HepG2 (cell line): ENCODE measurements around the gene PIP4K2B. TPM values are rescaled to one million over a fixed set of nuclear protein-coding genes. Genes with fewer than 3 reads are reported as not detected.

Source experiments
- CHD2 ChIP-seq: IDR thresholded peaks from 2 replicates; pipeline ENCODE4 v1.6.1; 2011; ENCODE audit warnings: low read depth, low read length, improper control_type of control experiment
- KDM4B ChIP-seq: sonication (generic); formaldehyde crosslinking; IDR thresholded peaks from 2 replicates; pipeline ENCODE4 v1.4.0; 2020; ENCODE audit warnings: missing genetic modification reagents
- KIAA2018 ChIP-seq: sonication (generic); formaldehyde crosslinking; IDR thresholded peaks from 2 replicates; pipeline ENCODE4 v1.5.0; 2020; ENCODE audit warnings: mild to moderate bottlenecking, missing genetic modification reagents, borderline replicate concordance
- RCOR2 ChIP-seq: IDR thresholded peaks from 2 replicates; pipeline ENCODE4 v1.6.1; 2016; ENCODE audit warnings: missing biosample characterization, missing genetic modification reagents
- REL ChIP-seq: sonication (generic); formaldehyde crosslinking; conservative IDR thresholded peaks from 2 replicates; pipeline ENCODE4 v1.8.0; 2022; ENCODE audit warnings: mild to moderate bottlenecking, missing genetic modification reagents, moderate library complexity
- SNAI1 ChIP-seq: sonication (generic); formaldehyde crosslinking; IDR thresholded peaks from 2 replicates; pipeline ENCODE4 v1.5.0; 2020; ENCODE audit warnings: mild to moderate bottlenecking, missing genetic modification reagents, borderline replicate concordance
- SNAPC4 ChIP-seq: sonication (generic); formaldehyde crosslinking; IDR thresholded peaks from 2 replicates; pipeline ENCODE4 v1.4.0; 2020; ENCODE audit warnings: mild to moderate bottlenecking, missing genetic modification reagents
- ZHX1 ChIP-seq: sonication (generic); formaldehyde crosslinking; IDR thresholded peaks from 2 replicates; pipeline ENCODE4 v1.8.1; 2022; ENCODE audit warnings: low read depth, mild to moderate bottlenecking, missing genetic modification reagents
- ZNF234 ChIP-seq: sonication (generic); formaldehyde crosslinking; conservative IDR thresholded peaks from 2 replicates; pipeline ENCODE4 v1.5.1; 2020; ENCODE audit warnings: mild to moderate bottlenecking, missing genetic modification reagents
- ZNF558 ChIP-seq: sonication (generic); formaldehyde crosslinking; IDR thresholded peaks from 2 replicates; pipeline ENCODE4 v1.9.0; 2022; ENCODE audit warnings: mild to moderate bottlenecking, missing genetic modification reagents, borderline replicate concordance
- ZNF746 ChIP-seq: sonication (generic); formaldehyde crosslinking; IDR thresholded peaks from 2 replicates; pipeline ENCODE4 v1.8.0; 2022; ENCODE audit warnings: mild to moderate bottlenecking, missing genetic modification reagents
- polyA plus RNA-seq, 8 experiments: library from polyadenylated mRNA; depleted of rRNA in 3 of 8; stranded (reverse) in 7 of 8; unstranded in 1 of 8; fragments of >200 nt; fragmentation: Illumina TruSeq in 4 of 8; extraction: Trizol in 4 of 8; gene quantifications; 2 replicates each; pipeline versions ENCODE4 v1.2.1 to v1.2.3, GENCODE V29; 2011 to 2016; ENCODE audit warnings: low read depth in 4 of 8, missing spikeins in 1 of 8, mixed read lengths in 1 of 8; ENCODE audit not compliant: insufficient read depth in 1 of 8
- total RNA-seq, 5 experiments: library from RNA; depleted of rRNA; stranded (reverse); fragments of >200 nt; fragmentation: Illumina TruSeq; extraction: Trizol; gene quantifications; 2 replicates each; pipeline ENCODE4 v1.2.3, GENCODE V29; 2016; ENCODE audit warnings: low read depth in 1 of 5

PIP4K2B gene
- total and polyA plus RNA-seq, 2 of the 13 experiments (the other 11 are each of a cell fraction or from before 2014, with no cell fraction given), result 20.4 to 54.0 TPM

GRCh38 chr17:38824899-38825761 is 25.8 kb upstream of the PIP4K2B start, which contains the start of gene CWC25 (continued):
- peak; percentile 98 for TF ChIP-seq SNAPC4 (CRISPR knock-in tag)
- no peak for TF ChIP-seq REL
- TF ChIP-seq ZNF234 (CRISPR knock-in tag), result no peak; the same call in 1 of the 2 replicates
- TF ChIP-seq ZHX1 (CRISPR knock-in tag), result peak; percentile 99
- TF ChIP-seq RCOR2 (CRISPR knock-in tag), result no peak
- TF ChIP-seq KDM4B (CRISPR knock-in tag), result peak; percentile 86
- no peak for TF ChIP-seq KIAA2018 (CRISPR knock-in tag)
- TF ChIP-seq SNAI1 (CRISPR knock-in tag), result peak; percentile 88
- TF ChIP-seq ZNF558 (CRISPR knock-in tag), result peak; percentile 87
- TF ChIP-seq ZNF746, result peak; percentile 69; the same call in 1 of the 2 replicates
- TF ChIP-seq CHD2, result peak; percentile 67
